ENCODE data around the gene POGLUT2.

The POGLUT2 gene

DNA sequence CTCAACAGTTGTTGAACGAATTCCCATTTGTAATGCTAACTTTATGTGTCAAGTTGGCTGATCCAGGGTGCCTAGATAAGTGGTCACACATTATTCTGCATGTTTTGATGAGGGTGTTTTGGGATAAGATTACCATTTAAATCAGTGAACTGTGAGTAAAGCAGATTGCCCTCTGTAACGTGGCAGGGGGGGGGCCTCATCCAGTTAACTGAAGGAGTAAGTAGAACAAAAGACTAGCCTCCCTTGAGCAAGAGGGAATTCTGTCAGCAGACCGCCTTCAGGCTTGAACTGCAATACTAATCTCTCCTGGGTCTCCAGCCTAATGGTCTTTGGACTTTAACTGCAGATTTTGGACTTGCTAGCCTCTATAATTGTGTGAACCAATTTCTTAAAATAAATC is 21.0 kb downstream of the POGLUT2 start:
- WGBS = 87% methylated on average over 3 of the region's 3 CpGs
- no peak overlapping the region for H3K4me3 ChIP-seq (ENCODE audit: low read length)
- peaks cover 14% of the 10 kb centered on the region for H3K27me3 ChIP-seq (ENCODE audit: insufficient read depth, low read length)
- H3K27ac ChIP-seq (ENCODE audit: low read depth, low read length) = no peak overlapping the region
- H3K9me3 ChIP-seq (ENCODE audit: insufficient read depth, low read depth, low read length) = peaks cover 7% of the 10 kb centered on the region; the same call in 1 of the 2 replicates
- H3K9ac ChIP-seq (ENCODE audit: low read depth, low read length) = no peak overlapping the region
- H3K4me1 ChIP-seq (ENCODE audit: insufficient read depth, low read length) = no peaks in the 10 kb centered on the region
- 0 out of 2 replicates have a peak, but pooled peaks cover 2% of the 10 kb centered on the region for H3K36me3 ChIP-seq (ENCODE audit: insufficient read depth, low read length)

DNA sequence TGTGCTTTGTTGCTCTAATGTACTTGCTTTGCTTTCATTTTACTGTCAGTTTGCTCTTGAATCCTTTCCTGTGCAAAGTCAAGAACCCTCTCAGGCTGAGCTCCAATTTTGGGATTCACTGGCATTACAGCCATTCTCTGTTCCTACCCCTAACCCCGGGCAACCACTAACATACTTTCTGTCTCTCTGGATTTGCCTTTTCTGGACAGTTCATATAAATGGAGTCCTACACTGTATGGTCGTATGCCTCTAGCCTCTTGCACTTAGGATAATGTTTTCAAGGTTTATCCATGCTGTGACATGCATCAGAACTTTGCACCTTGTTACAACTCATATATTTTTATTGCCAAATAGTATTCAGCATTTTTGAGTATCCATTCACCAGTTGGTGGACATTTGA is 22.5 kb downstream of the POGLUT2 start:
- Histone ChIP-seq H3K27me3 (ENCODE audit: insufficient read depth, low read length) (peaks cover 21% of the 10 kb centered on the region), H3K36me3 (ENCODE audit: insufficient read depth, low read length) (no peaks in the 10 kb centered on the region), H3K4me1 (ENCODE audit: insufficient read depth, low read length) (no peaks in the 10 kb centered on the region), H3K9ac (ENCODE audit: low read depth, low read length) (no peak overlapping the region), H3K4me3 (ENCODE audit: low read length) (no peak overlapping the region), H3K9me3 (ENCODE audit: insufficient read depth, low read depth, low read length) (peaks cover 2% of the 10 kb centered on the region; the same call in 1 of the 2 replicates), H3K27ac (ENCODE audit: low read depth, low read length) (no peak overlapping the region)
- WGBS = 96% methylated on average over 2 of the region's 2 CpGs

DNA sequence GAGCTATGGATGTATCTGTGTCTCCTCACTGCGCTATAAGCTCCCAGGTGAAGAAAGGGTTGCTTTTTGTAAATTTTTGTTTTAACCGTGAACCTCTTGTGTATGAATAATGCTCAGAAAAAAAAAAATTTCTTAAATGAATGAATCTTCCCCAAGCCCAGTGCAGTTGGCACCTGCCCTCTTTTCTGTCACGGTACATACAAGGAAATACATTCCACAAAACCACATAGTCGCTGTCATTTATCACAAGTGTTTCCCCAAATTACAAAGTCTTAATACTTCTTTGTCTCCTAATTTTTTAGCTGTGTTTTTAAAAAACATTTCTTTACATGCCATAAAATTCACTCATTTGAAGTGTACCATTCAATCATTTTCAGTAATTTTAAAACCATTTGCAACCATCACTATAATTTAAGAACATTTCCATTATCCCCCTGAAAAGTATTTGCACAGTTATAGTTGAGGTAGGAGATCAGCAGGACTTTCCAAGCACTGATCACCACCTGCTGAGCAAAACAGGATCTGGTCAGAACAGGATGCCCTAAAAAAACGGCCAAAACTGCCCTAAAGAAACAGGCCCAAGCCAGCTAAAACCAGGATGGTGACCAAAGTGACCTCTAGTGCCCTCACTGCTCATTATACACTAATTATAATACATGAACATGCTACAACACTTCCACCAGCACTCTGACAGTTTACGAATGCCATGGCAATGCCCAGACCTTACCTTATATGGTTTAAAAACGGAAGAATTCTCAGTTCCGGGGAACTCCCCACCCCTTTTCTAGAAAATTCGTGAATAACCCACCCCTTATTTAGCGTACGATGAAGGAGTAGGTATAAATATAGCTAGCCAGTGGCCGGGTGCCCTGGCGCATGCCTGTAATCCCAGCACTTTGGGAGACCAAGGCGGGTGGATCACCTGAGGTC is 23.9 kb downstream of the POGLUT2 start:
- H3K4me3 ChIP-seq (ENCODE audit: low read length) = no peak overlapping the region
- no peak overlapping the region for H3K27ac ChIP-seq (ENCODE audit: low read depth, low read length)
- H3K4me1 ChIP-seq (ENCODE audit: insufficient read depth, low read length) = no peaks in the 10 kb centered on the region
- H3K9me3 ChIP-seq (ENCODE audit: insufficient read depth, low read depth, low read length) = no peaks in the 10 kb centered on the region
- 97% methylated on average over 14 of the region's 14 CpGs for WGBS
- peaks cover 21% of the 10 kb centered on the region for H3K27me3 ChIP-seq (ENCODE audit: insufficient read depth, low read length)
- no peak overlapping the region for H3K9ac ChIP-seq (ENCODE audit: low read depth, low read length)
- H3K36me3 ChIP-seq (ENCODE audit: insufficient read depth, low read length) = no peaks in the 10 kb centered on the region

DNA sequence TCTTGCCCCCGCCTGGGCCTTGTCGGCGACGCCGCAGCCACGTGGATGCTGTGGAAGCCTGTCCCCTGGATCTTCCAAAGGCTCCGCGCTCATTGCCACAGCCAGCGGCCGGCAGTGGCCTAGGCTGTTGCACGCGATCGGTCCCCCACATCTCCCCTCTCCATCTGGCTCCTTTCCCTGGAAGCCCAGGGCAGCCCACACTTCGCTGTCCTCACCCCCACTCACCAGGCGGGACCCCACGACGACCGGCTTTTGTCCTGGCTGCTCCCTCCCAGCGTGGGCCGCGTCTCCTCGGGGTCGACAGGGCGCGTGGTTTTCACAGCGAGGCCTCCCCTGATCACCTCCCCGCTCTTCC is 24.6 kb downstream of the POGLUT2 start:
- peak overlapping the region; percentile 82 for H3K4me3 ChIP-seq (ENCODE audit: low read length)
- no peaks in the 10 kb centered on the region for H3K36me3 ChIP-seq (ENCODE audit: insufficient read depth, low read length)
- no peaks in the 10 kb centered on the region for H3K4me1 ChIP-seq (ENCODE audit: insufficient read depth, low read length)
- WGBS = 95% methylated on average over 27 of the region's 27 CpGs
- H3K9ac ChIP-seq (ENCODE audit: low read depth, low read length) = peak overlapping the region; percentile 0; the same call in 1 of the 2 replicates
- H3K9me3 ChIP-seq (ENCODE audit: insufficient read depth, low read depth, low read length) = no peaks in the 10 kb centered on the region
- no peak overlapping the region for H3K27ac ChIP-seq (ENCODE audit: low read depth, low read length)
- peaks cover 21% of the 10 kb centered on the region for H3K27me3 ChIP-seq (ENCODE audit: insufficient read depth, low read length)

DNA sequence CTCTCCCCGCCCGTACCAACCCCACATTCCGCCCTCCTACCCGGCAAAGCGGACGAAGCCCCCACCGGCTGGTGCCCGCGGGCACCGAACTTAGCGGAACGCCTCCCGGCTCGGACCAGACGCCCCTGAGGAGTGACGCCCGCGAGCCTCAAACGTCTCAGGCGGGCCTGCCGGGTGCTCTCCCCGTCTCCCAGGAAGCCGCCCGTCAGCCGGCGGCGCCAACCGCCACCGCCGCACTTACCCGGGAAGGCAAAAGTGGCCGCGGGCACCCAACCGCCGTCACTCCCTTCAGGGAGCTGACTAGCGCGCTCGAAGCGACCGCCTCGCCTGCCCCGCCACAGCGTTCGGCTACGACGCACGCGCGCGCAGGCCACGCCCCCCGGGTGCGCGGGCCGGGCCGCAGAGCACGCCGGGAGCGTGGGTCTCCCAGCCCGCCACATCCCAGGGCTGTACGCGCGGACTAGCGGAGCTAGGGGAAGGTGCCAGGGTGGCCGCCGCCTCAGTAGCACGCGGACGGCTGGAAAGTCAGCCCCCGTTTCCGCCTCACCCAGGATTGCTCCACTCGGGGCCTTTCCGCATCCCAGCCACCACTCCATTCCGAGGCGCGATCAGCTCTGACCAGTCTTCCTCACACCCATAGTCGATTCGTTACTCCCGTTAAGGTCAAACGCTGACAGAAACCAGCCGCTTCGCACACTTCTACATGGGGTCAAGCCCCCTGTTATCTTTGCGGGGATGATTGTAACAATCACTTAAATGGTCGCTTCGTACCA is 25.1 kb downstream of the POGLUT2 start, which contains the start of gene TEX30:
TEX30 (minus strand) TSS at position 346 of the 773 bp plus-strand sequence. CDS start 3,760 bp downstream, outside the sequence.
- WGBS = 13% methylated on average over 85 of the region's 85 CpGs
- Histone ChIP-seq H3K4me1 (ENCODE audit: insufficient read depth, low read length) (no peaks in the 10 kb centered on the region), H3K36me3 (ENCODE audit: insufficient read depth, low read length) (no peaks in the 10 kb centered on the region), H3K9me3 (ENCODE audit: insufficient read depth, low read depth, low read length) (no peaks in the 10 kb centered on the region), H3K4me3 (ENCODE audit: low read length) (peak within 1 kb of the TSS; percentile 82), H3K27me3 (ENCODE audit: insufficient read depth, low read length) (peaks cover 21% of the 10 kb centered on the region), H3K27ac (ENCODE audit: low read depth, low read length) (0 out of 2 replicates have a peak within 1 kb of the TSS, but pooled peaks have one; percentile 38), H3K9ac (ENCODE audit: low read depth, low read length) (peak within 1 kb of the TSS; percentile 70)

DNA sequence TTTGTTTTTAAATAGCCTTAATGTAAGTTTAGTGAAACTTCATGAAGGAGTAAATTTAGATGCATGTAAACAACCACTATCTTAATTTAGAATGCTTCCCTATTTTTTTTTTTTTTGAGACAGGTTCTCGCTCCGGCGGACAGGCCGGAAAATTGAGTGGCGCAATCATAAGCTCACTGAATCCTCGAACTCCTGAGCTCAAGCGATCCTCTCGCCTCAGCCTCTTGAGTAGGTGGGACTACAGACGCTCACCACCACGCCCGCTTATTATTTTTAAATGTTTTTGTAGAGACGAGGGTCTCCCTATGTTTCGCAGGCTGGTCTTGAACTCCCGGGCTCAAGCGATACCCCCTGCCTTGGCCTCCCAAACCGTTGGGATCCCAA is 26.7 kb downstream of the POGLUT2 start:
- 96% methylated on average over 16 of the region's 16 CpGs for WGBS
- no peak overlapping the region for H3K9ac ChIP-seq (ENCODE audit: low read depth, low read length)
- H3K9me3 ChIP-seq (ENCODE audit: insufficient read depth, low read depth, low read length) = no peaks in the 10 kb centered on the region
- no peak overlapping the region for H3K27ac ChIP-seq (ENCODE audit: low read depth, low read length)
- no peaks in the 10 kb centered on the region for H3K4me1 ChIP-seq (ENCODE audit: insufficient read depth, low read length)
- H3K27me3 ChIP-seq (ENCODE audit: insufficient read depth, low read length) = peaks cover 21% of the 10 kb centered on the region
- no peak overlapping the region for H3K4me3 ChIP-seq (ENCODE audit: low read length)
- peaks cover 6% of the 10 kb centered on the region; the same call in 1 of the 2 replicates for H3K36me3 ChIP-seq (ENCODE audit: insufficient read depth, low read length)

DNA sequence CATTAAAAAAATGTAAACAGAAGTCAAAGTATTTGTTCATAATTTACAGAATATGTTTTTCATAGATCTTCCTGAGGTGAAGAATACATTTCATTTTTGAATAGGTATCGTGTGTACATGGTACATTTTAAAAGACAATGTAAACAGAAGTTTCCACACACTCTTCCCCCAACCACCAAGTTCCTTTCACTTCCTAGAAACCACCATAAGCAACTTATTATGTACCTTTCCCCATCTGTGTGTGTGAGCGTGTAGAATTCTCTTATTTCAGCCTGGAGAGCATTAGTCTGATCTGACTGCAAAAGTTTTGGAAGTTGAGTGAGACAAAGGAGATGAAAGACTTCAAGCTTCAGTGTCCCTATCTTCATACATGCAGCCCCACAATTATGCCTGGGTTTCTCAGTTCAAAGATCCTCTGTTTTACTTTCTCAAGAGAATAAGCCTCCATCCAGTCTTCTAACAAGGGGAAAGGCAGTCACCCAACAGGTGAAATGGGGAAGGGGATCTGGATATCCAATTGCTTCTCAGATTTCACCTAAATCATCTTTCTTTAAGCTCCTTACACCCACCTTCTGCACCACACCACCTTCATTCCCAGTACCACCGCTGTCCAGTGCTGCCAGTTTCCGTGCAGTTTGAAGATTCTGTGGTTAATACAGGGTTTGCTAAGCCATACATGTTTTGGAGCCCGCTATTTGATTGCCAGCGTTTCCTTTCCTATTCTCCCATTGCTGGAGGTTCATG is 27.3 kb downstream of the POGLUT2 start:
- WGBS = 92% methylated on average over 6 of the region's 6 CpGs
- no peaks in the 10 kb centered on the region for H3K9me3 ChIP-seq (ENCODE audit: insufficient read depth, low read depth, low read length)
- H3K36me3 ChIP-seq (ENCODE audit: insufficient read depth, low read length) = peaks cover 11% of the 10 kb centered on the region; the same call in 1 of the 2 replicates
- H3K27ac ChIP-seq (ENCODE audit: low read depth, low read length) = no peak overlapping the region
- no peak overlapping the region for H3K9ac ChIP-seq (ENCODE audit: low read depth, low read length)
- H3K27me3 ChIP-seq (ENCODE audit: insufficient read depth, low read length) = peaks cover 21% of the 10 kb centered on the region
- no peak overlapping the region for H3K4me3 ChIP-seq (ENCODE audit: low read length)
- no peaks in the 10 kb centered on the region for H3K4me1 ChIP-seq (ENCODE audit: insufficient read depth, low read length)

DNA sequence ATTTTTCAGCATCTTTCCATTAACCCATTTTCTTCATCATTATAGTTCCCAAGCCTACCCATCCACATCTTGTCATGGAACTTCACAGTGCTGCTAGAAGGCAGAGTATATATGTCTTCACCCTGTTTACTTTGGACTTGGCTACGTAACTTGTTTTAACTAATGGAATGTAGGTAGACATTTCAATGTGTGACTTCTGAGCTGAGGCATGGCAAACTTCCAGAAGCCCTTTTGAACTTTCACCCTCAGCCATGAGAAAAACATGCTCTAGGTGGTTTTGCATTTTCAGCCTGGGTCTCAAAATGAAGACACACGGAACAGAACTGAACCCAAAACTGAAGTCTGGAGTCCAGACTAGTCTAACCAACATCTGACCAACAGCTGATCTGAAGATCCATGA is 28.3 kb downstream of the POGLUT2 start:
- H3K9ac ChIP-seq (ENCODE audit: low read depth, low read length) = no peak overlapping the region
- H3K4me1 ChIP-seq (ENCODE audit: insufficient read depth, low read length) = no peaks in the 10 kb centered on the region
- WGBS = 93% methylated on average over 2 of the region's 2 CpGs
- H3K27ac ChIP-seq (ENCODE audit: low read depth, low read length) = no peak overlapping the region
- H3K4me3 ChIP-seq (ENCODE audit: low read length) = no peak overlapping the region
- H3K27me3 ChIP-seq (ENCODE audit: insufficient read depth, low read length) = peaks cover 21% of the 10 kb centered on the region
- no peaks in the 10 kb centered on the region for H3K9me3 ChIP-seq (ENCODE audit: insufficient read depth, low read depth, low read length)
- H3K36me3 ChIP-seq (ENCODE audit: insufficient read depth, low read length) = peaks cover 22% of the 10 kb centered on the region

DNA sequence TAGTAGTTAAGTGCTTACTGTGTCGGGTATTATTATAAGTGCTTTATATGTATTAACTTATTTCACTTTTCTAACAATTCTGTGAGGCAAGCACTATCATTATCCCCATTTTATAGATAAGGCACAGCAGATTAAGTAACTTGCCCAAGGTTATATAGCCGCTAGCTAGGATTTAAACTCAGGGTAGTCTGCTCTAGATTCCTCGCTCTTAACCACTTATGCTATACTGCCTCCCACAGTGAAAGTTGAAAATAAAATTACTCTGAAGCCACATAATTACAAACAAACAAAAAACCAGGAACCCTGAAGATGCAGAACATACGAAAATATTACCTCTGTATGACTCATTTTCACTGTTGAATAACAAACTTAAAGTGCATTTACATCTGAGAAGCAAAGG is 29.1 kb downstream of the POGLUT2 start:
- 84% methylated on average over 3 of the region's 4 CpGs for WGBS

DNA sequence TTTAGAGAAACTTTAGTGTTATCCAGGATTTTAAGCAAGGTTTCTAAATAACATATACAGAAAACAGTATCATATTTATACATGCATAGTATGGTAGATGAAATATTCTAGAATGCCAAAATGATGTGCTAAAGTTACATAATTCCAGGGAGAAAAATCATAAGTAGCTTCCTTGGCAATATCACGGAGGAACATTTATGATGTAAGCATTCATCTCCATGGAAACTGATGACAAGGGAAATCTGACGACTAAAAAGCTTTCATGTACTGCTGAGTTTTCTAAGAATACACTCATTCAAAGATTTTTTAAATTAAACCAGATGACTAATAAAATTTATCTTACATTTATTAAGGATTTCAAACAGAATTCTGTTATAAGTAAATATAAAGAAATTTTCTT is 29.9 kb downstream of the POGLUT2 start:
- H3K9ac ChIP-seq (ENCODE audit: low read depth, low read length) = no peak overlapping the region
- no peak overlapping the region for H3K27ac ChIP-seq (ENCODE audit: low read depth, low read length)
- 96% methylated on average over 2 of the region's 2 CpGs for WGBS
- peaks cover 13% of the 10 kb centered on the region for H3K27me3 ChIP-seq (ENCODE audit: insufficient read depth, low read length)
- no peak overlapping the region for H3K4me3 ChIP-seq (ENCODE audit: low read length)
- no peaks in the 10 kb centered on the region for H3K4me1 ChIP-seq (ENCODE audit: insufficient read depth, low read length)
- H3K9me3 ChIP-seq (ENCODE audit: insufficient read depth, low read depth, low read length) = no peaks in the 10 kb centered on the region
- H3K36me3 ChIP-seq (ENCODE audit: insufficient read depth, low read length) = peaks cover 22% of the 10 kb centered on the region

More for the DNA sequence above, 29.1 kb downstream of the POGLUT2 start:
- Histone ChIP-seq H3K27me3 (ENCODE audit: insufficient read depth, low read length) (peaks cover 21% of the 10 kb centered on the region), H3K4me1 (ENCODE audit: insufficient read depth, low read length) (no peaks in the 10 kb centered on the region), H3K27ac (ENCODE audit: low read depth, low read length) (no peak overlapping the region), H3K9ac (ENCODE audit: low read depth, low read length) (no peak overlapping the region), H3K4me3 (ENCODE audit: low read length) (no peak overlapping the region), H3K9me3 (ENCODE audit: insufficient read depth, low read depth, low read length) (no peaks in the 10 kb centered on the region), H3K36me3 (ENCODE audit: insufficient read depth, low read length) (peaks cover 22% of the 10 kb centered on the region)

All from HUES64 (cell line).